Kidney epithelial cell (primary cell): ENCODE data around the gene LRRC10B. TPM values are rescaled to one million over a fixed set of nuclear protein-coding genes. Genes with fewer than 3 reads are reported as not detected.

Experiments used
- DNase-seq: peaks from one replicate; pipeline ENCODE4 v3.0.0-alpha.2; 2010; ENCODE audit warnings: low read depth
- H3K27me3 ChIP-seq: 2 replicates; pipeline ENCODE4 v1.6.0; 2011; ENCODE audit warnings: low read length; ENCODE audit not compliant: control insufficient read depth, insufficient read depth
- H3K36me3 ChIP-seq: 2 replicates; pipeline ENCODE4 v1.5.1; 2011; ENCODE audit warnings: low read length; ENCODE audit not compliant: control insufficient read depth, insufficient read depth
- H3K4me3 ChIP-seq: 2 replicates; pipeline ENCODE4 v1.5.1; 2011; ENCODE audit warnings: low read depth, mild to moderate bottlenecking, control low read depth, low read length
- CTCF ChIP-seq: IDR thresholded peaks from 2 replicates; pipeline ENCODE4 v1.5.1; 2011; ENCODE audit warnings: mild to moderate bottlenecking, moderate library complexity, low read length, control low read depth, inconsistent platforms; ENCODE audit not compliant: insufficient read depth, poor library complexity, severe bottlenecking
- total RNA-seq: library from RNA; depleted of rRNA; stranded (reverse); fragments of >200 nt; gene quantifications from 2 replicates; pipeline ENCODE4 v1.2.3, GENCODE V29; 2015

The LRRC10B gene
- total RNA-seq, 1 donor from 2014 or later, result 0.25 TPM

- peaks cover 56% of the 10 kb centered on the region for H3K27me3 ChIP-seq
- no peaks in the 10 kb centered on the region for H3K36me3 ChIP-seq
- peak; percentile 25 for TF ChIP-seq CTCF
- H3K4me3 ChIP-seq, result no peak overlapping the region
- peak; percentile 38 for DNase-seq
These were observed 787 bp downstream of the LRRC10B start for GRCh38 chr11:61509043-61510029.

DNA sequence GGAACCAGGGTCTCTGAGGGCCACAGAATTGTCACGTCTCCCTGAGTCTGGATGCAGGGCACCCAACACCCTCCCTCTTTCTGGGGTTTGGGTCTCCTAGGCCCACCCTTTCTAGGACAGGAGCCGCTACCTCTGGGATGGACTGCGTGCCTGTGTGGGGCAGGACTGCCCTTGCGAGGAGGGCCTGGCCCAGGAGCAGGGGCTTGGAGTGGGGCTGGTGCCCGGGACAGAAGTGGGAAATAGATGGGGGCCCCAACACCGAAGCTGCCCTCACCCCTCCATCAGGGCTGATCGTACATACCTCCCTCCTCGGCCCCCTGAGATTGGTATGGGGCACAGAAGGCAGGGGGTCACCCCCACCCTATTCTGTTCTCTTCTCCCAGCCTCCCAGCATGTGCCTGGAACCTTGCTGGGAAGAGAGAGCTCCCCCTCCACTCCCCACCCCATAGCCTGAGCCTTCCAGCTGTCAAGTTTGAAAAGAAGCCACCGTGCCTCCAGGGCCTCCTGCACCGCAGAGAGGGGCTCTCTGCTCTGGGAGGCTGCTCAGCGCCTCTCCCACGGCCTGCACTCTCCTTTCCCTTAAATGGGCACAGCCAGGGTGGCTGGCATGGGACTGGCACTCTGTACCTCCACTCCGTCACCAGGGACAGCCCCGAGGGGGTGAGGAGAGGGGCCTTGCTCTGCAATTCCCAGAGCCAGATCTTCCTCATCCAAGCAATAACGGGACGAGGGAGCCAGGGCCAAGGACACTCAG is 1.8 kb downstream of the LRRC10B start:
- TF ChIP-seq CTCF, result no peak
- H3K4me3 ChIP-seq, result no peak overlapping the region
- H3K27me3 ChIP-seq, result peaks cover 62% of the 10 kb centered on the region
- H3K36me3 ChIP-seq, result no peaks in the 10 kb centered on the region
- DNase-seq, result no peak

GRCh38 chr11:61510974-61511373 is 2.4 kb downstream of the LRRC10B start:
- Histone ChIP-seq H3K27me3 (peaks cover 63% of the 10 kb centered on the region), H3K4me3 (no peak overlapping the region), H3K36me3 (no peaks in the 10 kb centered on the region)
- no peak for TF ChIP-seq CTCF
- no peak for DNase-seq

DNA sequence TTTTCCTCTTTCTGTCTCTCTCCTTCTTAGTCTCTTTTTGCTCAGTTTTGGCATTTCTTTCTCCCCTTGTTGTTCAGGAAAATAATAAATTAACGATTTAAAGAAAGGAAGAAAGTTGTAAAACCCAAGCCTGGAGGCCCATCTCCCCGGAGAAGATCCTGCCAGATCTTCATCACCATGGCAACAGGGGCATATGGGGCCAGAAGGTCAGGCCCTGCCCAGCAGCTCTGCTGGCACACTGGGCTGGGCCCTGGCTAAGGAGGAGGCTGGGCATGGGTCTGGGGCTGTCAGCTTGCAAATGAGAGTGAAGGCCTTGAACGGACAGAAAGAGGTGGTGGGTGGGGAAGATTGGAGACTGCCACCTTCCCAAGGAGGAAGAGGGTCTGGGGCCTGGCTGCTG is 2.8 kb downstream of the LRRC10B start:
- H3K4me3 ChIP-seq, result no peak overlapping the region
- no peak for DNase-seq
- H3K27me3 ChIP-seq, result peaks cover 64% of the 10 kb centered on the region
- H3K36me3 ChIP-seq, result no peaks in the 10 kb centered on the region
- no peak for TF ChIP-seq CTCF

DNA sequence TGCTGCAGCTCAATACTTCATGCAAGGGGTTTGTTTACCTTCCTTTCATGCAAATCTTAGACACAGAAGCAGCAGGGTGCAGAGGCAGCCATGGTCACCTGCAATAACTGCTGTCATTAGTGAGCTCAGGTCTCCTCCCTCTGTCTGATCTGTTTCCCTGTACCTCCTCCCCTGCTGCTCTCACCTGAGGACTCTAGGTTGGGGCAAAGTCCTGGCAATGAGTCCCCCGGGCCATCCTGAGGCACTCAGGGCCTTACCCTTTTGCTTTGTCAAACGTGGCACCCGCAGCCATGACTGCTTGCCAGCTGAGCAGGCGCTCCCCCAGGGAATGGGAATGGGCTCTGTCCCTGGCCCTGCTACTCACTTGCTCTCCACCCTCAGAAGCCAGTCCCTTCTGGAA is 3.9 kb downstream of the LRRC10B start:
- peaks cover 65% of the 10 kb centered on the region for H3K27me3 ChIP-seq
- no peak for TF ChIP-seq CTCF

More for the DNA sequence above, 3.9 kb downstream of the LRRC10B start:
- H3K36me3 ChIP-seq, result no peaks in the 10 kb centered on the region
- H3K4me3 ChIP-seq, result no peak overlapping the region
- DNase-seq, result no peak
